ENCODE results near the gene TMEM41B.

DNA sequence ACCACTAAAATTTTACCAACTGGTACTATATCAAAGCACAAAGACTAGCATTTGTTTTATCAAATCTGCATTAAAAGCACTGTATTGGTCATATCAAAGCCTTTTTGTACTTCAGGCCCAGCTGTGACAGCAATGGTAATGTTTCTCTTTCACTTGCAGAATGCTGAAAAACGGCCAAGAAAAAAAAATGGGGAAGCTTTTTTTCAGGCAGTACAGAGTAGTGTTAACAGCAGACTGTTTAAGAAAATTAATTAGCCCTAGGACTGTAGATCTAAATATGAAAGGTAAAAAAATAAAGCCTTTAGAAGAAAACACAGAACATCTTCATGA lies 82.6 kb downstream of the TMEM41B start:
- TF ChIP-seq, protein P1, sequence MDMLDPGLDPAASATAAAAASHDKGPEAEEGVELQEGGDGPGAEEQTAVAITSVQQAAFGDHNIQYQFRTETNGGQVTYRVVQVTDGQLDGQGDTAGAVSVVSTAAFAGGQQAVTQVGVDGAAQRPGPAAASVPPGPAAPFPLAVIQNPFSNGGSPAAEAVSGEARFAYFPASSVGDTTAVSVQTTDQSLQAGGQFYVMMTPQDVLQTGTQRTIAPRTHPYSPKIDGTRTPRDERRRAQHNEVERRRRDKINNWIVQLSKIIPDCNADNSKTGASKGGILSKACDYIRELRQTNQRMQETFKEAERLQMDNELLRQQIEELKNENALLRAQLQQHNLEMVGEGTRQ (IDR thresholded peaks at IDR 0.05; ENCODE audit: low read depth, low read length): no peak
- TF ChIP-seq MAFK (IDR thresholded peaks at IDR 0.05; ENCODE audit: low read depth, low read length): no peak
- TF ChIP-seq POLR2A (IDR thresholded peaks at IDR 0.05; ENCODE audit: low read depth, low read length): no peak
- no peak for TF ChIP-seq BHLHE40 (IDR thresholded peaks at IDR 0.05; ENCODE audit: low read depth, low read length)
- TF ChIP-seq, protein P2, sequence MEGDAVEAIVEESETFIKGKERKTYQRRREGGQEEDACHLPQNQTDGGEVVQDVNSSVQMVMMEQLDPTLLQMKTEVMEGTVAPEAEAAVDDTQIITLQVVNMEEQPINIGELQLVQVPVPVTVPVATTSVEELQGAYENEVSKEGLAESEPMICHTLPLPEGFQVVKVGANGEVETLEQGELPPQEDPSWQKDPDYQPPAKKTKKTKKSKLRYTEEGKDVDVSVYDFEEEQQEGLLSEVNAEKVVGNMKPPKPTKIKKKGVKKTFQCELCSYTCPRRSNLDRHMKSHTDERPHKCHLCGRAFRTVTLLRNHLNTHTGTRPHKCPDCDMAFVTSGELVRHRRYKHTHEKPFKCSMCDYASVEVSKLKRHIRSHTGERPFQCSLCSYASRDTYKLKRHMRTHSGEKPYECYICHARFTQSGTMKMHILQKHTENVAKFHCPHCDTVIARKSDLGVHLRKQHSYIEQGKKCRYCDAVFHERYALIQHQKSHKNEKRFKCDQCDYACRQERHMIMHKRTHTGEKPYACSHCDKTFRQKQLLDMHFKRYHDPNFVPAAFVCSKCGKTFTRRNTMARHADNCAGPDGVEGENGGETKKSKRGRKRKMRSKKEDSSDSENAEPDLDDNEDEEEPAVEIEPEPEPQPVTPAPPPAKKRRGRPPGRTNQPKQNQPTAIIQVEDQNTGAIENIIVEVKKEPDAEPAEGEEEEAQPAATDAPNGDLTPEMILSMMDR (conservative IDR thresholded peaks at IDR 0.05; ENCODE audit: low read depth, low read length): no peak
- TF ChIP-seq MXI1 (IDR thresholded peaks at IDR 0.05; ENCODE audit: borderline replicate concordance, low read depth, low read length): no peak
